ENCODE measurements around the gene TAF11L13. TPM values are rescaled to one million over a fixed set of nuclear protein-coding genes. Genes with fewer than 3 reads are reported as not detected.

TAF11L13 gene
- not detected in 2 replicates for total RNA-seq

DNA sequence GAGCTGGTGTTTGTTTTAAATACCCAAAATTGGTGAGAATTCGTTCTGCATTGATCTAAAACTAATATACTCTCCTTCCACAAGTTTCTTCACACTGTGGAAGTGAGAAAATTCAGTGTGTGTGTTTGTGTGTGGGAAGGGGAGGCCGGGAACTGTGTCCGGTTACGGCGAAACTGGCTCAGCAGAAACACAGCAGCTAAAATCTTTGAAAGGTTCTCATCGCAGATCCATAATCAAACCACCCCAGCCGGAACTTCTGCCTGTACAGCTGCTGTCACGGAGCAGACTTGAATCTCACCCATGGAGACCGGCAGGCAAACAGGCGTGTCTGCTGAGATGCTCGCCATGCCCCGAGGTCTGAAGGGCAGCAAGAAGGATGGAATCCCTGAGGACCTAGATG lies at the start of gene TAF11L13:
Gene TAF11L13 (plus strand): TSS at position 301 of the 400 bp plus-strand sequence.

DNA sequence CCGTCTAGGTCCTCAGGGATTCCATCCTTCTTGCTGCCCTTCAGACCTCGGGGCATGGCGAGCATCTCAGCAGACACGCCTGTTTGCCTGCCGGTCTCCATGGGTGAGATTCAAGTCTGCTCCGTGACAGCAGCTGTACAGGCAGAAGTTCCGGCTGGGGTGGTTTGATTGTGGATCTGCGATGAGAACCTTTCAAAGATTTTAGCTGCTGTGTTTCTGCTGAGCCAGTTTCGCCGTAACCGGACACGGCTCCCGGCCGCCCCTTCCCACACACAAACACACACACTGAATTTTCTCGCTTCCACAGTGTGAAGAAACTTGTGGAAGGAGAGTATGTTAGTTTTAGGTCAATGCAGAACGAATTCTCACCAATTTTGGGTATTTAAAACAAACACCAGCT lies 46.2 kb upstream of the TAF11L13 start, which contains the start of gene TAF11L7:
Gene TAF11L7 (minus strand): TSS at position 101 of the 400 bp plus-strand sequence.

DNA sequence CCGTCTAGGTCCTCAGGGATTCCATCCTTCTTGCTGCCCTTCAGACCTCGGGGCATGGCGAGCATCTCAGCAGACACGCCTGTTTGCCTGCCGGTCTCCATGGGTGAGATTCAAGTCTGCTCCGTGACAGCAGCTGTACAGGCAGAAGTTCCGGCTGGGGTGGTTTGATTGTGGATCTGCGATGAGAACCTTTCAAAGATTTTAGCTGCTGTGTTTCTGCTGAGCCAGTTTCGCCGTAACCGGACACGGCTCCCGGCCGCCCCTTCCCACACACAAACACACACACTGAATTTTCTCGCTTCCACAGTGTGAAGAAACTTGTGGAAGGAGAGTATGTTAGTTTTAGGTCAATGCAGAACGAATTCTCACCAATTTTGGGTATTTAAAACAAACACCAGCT lies 41.0 kb upstream of the TAF11L13 start, which contains the start of gene TAF11L8:
Gene TAF11L8 (minus strand): TSS at position 101 of the 400 bp plus-strand sequence.

DNA sequence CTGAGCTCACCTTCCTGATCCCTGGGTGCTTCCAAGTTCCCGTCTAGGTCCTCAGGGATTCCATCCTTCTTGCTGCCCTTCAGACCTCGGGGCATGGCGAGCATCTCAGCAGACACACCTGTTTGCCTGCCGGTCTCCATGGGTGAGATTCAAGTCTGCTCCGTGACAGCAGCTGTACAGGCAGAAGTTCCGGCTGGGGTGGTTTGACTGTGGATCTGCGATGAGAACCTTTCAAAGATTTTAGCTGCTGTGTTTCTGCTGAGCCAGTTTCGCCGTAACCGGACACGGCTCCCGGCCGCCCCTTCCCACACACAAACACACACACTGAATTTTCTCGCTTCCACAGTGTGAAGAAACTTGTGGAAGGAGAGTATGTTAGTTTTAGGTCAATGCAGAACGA lies 37.6 kb upstream of the TAF11L13 start, which contains the start of gene TAF11L9:
Gene TAF11L9 (minus strand): TSS at position 140 of the 400 bp plus-strand sequence.

DNA sequence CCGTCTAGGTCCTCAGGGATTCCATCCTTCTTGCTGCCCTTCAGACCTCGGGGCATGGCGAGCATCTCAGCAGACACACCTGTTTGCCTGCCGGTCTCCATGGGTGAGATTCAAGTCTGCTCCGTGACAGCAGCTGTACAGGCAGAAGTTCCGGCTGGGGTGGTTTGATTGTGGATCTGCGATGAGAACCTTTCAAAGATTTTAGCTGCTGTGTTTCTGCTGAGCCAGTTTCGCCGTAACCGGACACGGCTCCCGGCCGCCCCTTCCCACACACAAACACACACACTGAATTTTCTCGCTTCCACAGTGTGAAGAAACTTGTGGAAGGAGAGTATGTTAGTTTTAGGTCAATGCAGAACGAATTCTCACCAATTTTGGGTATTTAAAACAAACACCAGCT lies 34.2 kb upstream of the TAF11L13 start, which contains the start of gene TAF11L10:
Gene TAF11L10 (minus strand): TSS at position 101 of the 400 bp plus-strand sequence.

DNA sequence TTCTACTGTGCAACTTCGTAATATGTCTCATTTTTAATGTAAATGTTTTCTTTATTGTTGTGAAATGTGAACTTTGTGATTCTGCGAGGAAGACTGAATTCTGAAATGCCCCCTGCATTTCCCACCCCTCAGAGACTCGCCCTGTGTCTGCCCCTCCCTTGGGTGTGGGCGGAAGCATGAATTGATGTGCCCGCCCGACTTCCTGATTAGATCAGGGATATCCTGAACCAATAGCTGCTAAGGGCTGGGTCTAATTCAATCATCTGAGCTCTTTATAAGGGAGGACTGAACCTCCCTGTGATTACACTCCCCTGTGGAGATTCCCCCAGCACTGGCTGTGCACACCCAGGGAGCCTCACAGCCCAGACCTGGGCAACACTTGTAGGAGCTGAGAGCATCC lies 28.0 kb upstream of the TAF11L13 start, which contains the start of gene TAF11L11:
Gene TAF11L11 (plus strand): TSS at position 304 of the 400 bp plus-strand sequence.

DNA sequence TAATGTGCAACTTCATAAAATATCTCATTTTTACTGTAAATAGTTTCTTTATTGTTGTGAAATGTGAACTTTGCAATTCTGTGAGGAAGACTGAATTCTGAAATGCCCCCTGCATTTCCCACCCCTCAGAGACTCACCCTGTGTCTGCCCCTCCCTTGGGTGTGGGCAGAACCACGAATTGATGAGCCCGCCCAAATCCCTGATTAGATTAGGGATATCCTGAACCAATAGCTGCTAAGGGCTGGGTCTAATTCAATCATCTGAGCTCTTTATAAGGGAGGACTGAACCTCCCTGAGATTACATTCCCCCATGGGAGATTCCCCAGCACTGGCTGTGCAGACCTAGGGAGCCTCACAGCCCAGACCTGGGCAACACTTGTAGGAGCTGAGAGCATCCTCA lies 21.8 kb upstream of the TAF11L13 start, which contains the start of gene TAF11L12:
Gene TAF11L12 (plus strand): TSS at position 301 of the 400 bp plus-strand sequence.

DNA sequence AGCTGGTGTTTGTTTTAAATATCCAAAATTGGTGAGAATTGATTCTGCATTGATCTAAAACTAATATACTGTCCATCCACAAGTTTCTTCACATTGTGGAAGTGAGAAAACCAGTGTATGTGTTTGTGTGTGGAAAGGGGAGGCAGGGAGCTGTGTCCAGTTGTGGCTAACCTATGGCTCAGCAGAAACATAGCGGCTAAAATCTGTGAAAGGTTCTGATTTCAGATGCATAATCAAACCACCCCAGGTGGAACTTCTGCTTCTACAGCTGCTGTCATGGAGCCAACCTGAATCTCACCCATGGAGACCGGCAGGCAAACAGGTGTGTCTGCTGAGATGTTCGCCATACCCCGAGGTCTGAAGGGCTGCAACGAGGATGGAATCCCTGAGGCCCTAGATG lies 2.3 kb downstream of the TAF11L13 start, which contains the start of gene TAF11L14:
Gene TAF11L14 (plus strand): TSS at position 301 of the 400 bp plus-strand sequence.

Other genes with a start within 250 kb of the TAF11L13 start
- not detected in 2 replicates for gene TAF11L2, start 133.9 kb upstream of the TAF11L13 start, total RNA-seq
- gene TAF11L3, start 113.7 kb upstream of the TAF11L13 start, total RNA-seq: not detected in 2 replicates
- gene TAF11L4, start 110.3 kb upstream of the TAF11L13 start, total RNA-seq: not detected in 2 replicates
- not detected in 2 replicates for gene TAF11L5, start 106.9 kb upstream of the TAF11L13 start, total RNA-seq
- not detected in 2 replicates for gene TAF11L6, start 103.4 kb upstream of the TAF11L13 start, total RNA-seq
- not detected in 2 replicates for gene TAF11L7, start 46.3 kb upstream of the TAF11L13 start, total RNA-seq
- not detected in 2 replicates for gene TAF11L8, start 41.1 kb upstream of the TAF11L13 start, total RNA-seq
- gene TAF11L9, start 37.7 kb upstream of the TAF11L13 start, total RNA-seq: not detected in 2 replicates
- gene TAF11L10, start 34.3 kb upstream of the TAF11L13 start, total RNA-seq: not detected in 2 replicates
- gene TAF11L11, start 27.9 kb upstream of the TAF11L13 start, total RNA-seq: 0.14 and 0.18 TPM in 2 replicates
- gene TAF11L12, start 21.7 kb upstream of the TAF11L13 start, total RNA-seq: not detected in 2 replicates
- not detected in 2 replicates for gene TAF11L14, start 2.4 kb downstream of the TAF11L13 start, total RNA-seq

Data from smooth muscle cell of bladder (primary cell).